Left lobe of liver (tissue), 2 donors: ENCODE data around the gene IL6. TPM values are rescaled to one million over a fixed set of nuclear protein-coding genes. Genes with fewer than 3 reads are reported as not detected.
A peak's percentile ranks its signal among the peaks of the same experiment; 100 is the strongest.
"Not testable (repeated sequence)": the region's sequence is repeated elsewhere in the genome, so short reads cannot be mapped to it uniquely, and the experiment has no call there.

Experiments used
- ATAC-seq: fragments of 200-7000 bp; cut with Tn5 transposase; one replicate; pipeline ENCODE4 v1.9.1; 2020; ENCODE audit warnings: mild to moderate bottlenecking, moderate library complexity
- DNase-seq: peaks from one replicate; pipeline ENCODE4 v3.0.0-alpha.2; 2020; ENCODE audit warnings: low spot score
- total RNA-seq: library from RNA; stranded (reverse); gene quantifications from one replicate; pipeline ENCODE4 v1.2.1, GENCODE V29; 2021
- donor health status: DM: no; HTN: no; CAD: no; lungs with moderate emphysema.
- donor health status: DM: no; HTN: yes; CAD: no.

IL6 gene
- not detected for total RNA-seq

DNA sequence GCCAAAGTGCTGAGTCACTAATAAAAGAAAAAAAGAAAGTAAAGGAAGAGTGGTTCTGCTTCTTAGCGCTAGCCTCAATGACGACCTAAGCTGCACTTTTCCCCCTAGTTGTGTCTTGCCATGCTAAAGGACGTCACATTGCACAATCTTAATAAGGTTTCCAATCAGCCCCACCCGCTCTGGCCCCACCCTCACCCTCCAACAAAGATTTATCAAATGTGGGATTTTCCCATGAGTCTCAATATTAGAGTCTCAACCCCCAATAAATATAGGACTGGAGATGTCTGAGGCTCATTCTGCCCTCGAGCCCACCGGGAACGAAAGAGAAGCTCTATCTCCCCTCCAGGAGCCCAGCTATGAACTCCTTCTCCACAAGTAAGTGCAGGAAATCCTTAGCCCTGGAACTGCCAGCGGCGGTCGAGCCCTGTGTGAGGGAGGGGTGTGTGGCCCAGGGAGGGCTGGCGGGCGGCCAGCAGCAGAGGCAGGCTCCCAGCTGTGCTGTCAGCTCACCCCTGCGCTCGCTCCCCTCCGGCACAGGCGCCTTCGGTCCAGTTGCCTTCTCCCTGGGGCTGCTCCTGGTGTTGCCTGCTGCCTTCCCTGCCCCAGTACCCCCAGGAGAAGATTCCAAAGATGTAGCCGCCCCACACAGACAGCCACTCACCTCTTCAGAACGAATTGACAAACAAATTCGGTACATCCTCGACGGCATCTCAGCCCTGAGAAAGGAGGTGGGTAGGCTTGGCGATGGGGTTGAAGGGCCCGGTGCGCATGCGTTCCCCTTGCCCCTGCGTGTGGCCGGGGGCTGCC lies at the start of gene IL6:
TSS of gene IL6 (plus strand) at position 294 of the 807 bp plus-strand sequence. CDS start at position 357, 63 bp downstream.
- ATAC-seq (peak; percentile 41), DNase-seq (peak; percentile 57)

- ATAC-seq, DNase-seq: not testable (repeated sequence)
Observed at GRCh38 chr7:22677263-22677662, 49.7 kb upstream of the IL6 start.

- DNase-seq (no peak), ATAC-seq (no peak)
Observed at GRCh38 chr7:22677680-22678079, 49.3 kb upstream of the IL6 start.

- ATAC-seq, result no peak
- no peak for DNase-seq
Observed at GRCh38 chr7:22680482-22680911, 46.5 kb upstream of the IL6 start.

DNA sequence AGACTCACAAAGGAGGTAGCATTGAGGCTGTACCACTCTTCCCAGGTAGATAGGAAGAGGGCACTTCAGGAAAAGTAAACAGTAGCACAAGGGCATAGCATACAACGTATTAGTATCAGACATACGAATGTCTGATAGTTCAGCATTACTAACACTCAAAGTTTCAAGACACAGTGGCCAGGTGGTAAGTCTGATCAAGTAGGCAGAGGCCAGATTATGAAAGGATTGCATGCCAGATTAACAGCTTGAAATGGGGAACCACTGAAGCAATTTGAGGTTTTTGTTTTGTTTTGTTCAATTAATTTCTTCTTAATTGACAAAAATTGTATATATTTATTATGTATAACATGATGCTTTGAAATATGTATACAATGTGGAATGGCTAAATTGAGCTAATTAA lies 45.7 kb upstream of the IL6 start:
- no peak for ATAC-seq
- no peak for DNase-seq

DNA sequence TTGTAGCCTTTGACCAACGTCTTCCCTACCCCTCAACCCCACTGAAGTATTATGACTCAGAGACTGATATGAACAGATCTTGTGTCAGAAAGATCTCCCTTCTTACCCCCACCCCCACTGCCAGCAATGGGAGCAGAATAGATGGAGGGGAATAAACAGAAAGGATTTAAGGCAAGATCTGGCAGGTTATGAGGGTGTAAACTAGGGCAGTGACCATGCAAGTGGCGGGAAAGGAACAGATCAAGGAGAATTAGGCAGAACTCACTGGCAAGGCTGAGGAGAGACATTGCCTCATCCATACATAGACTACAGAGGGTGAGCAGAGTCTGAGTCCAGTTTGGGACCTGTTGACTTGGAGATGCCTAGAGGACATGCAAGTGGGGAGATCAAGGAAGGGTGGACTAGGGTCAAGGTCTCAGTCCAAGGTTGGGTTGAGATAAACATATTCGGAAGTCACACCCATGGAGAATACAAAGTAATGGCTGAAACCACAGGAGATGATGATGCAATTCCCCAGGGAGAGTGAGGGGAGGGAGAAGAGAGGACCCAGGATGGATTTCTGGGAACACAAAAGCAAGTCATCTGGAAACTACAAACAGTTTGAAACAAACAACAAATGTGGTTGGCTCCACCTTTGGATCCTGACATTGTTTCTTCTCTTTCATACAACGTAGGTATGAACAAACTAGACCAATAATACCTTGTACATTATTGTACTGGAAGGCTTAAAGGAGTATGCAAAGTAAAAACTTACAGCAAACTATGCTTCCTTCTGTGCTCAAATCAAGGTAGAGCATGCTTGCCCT lies 44.9 kb upstream of the IL6 start:
- DNase-seq, result no peak
- ATAC-seq, result no peak

GRCh38 chr7:22683379-22683778 lies 43.6 kb upstream of the IL6 start:
- no peak for DNase-seq
- ATAC-seq, result no peak

- no peak for ATAC-seq
- DNase-seq, result no peak
Observed at GRCh38 chr7:22686620-22687019, 40.4 kb upstream of the IL6 start.

DNA sequence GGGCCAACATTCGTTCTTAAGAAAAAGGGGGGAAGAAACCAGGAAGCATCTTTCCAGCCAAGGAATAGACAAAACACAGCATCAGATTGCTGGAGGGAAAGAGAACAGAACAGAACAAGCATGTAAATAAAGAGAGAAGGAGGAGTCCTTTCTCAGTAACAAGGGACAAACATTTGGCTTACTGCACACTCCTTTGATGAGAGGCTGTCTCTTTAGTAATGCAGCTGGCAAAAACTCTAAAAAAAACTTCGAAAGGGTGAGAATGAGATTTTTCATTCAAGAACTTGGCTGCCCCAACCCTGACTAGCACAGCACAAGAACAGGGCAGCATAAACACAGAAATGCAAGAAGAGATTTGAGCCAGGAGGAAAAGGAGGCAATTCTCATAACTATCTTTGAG lies 38.9 kb upstream of the IL6 start:
- ATAC-seq, result no peak

GRCh38 chr7:22688934-22689333 lies 38.1 kb upstream of the IL6 start:
- not testable (repeated sequence) for ATAC-seq, DNase-seq

More for the DNA sequence above, 38.9 kb upstream of the IL6 start:
- DNase-seq, result no peak

DNA sequence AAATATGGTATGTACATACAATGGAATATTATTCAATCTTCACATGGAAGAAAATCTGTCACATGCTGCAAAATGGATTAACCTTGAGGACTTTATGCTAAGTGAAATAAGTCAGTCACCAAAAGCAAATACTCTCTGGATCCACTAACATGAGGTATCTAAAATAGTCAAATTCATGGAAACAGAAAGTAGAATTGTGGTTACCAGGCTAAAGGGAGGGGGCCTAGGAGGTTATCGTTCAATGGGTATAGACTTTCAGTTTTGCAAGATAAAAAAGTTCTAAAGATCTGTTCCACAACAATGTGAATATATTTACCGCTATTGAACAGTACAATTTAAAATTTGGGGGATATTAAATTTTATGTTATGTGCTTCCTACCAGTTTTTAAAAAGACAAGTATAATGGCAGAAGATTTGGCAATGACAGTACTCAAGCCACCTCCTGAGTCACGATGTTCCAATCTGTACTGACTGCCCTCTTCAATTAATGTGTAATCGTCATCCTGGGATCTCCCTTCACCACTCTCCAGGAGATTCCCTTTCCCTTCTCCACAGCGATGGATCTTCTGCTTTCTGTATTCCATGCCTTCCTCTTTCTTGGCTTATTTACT lies 32.3 kb upstream of the IL6 start:
- ATAC-seq (no peak), DNase-seq (no peak)

DNA sequence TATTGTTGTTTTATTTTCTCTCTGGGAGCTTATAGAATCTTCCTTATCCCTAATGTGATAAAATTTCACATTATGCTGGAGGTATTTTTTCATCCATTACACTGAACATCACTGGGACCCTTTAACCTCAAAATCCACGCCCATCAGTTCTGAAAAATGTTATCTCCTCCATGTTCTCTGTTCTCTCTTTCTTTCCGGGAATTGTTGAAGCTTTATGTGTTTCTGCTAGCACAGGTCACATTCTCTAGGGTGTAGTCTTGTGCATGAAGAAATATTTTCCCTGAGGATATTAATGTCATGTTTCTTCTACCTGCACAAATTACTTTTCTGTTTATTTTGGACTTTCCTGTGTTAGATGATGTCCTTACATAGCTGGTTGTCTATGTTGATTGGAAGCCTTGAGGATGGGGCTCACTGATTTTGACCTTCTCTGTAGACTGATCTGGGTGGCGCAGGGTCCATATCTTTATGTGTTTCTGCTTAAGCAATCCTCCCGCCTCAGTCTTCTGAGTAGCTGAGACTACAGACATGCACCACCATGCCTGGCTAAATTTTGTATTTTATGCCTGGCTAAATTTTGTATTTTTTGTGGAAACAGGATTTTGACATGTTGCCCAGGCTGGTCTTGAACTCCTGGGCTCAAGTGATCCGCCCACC lies 31.4 kb upstream of the IL6 start:
- no peak for DNase-seq
- ATAC-seq, result no peak

DNA sequence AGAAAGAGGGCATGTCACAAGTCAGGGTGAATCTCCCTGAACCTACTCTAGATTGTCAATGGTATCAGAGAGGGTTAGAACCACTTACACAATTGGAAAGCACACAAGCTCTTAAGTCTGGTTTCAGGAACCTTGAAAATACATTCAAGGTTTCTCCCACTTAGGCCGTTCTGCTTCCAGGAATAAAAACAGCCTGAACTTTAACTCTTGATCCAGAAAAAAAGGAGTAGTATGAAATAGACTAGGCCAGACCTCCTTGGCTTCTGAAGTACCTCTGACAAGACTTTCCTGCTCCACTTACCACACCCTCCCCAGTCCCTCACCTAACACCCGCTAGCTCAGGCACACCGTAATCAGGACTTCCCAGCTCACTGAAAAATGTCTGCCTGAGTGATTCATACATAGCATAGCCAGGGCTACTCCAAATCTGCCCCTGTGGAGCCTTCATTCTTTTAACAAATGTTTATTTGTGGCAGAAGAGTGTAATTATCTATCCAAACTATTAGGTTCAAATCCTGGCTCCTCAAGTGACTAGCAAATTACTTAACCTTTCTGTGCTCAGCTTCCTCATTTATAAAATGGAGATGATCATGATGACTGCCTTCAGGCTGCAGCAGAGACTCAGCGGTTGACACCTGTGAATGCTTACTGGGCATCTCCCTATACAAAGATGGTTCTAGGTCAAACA lies 30.3 kb upstream of the IL6 start:
- ATAC-seq (no peak), DNase-seq (no peak)

- no peak for DNase-seq
- peak; percentile 62 for ATAC-seq
Observed at GRCh38 chr7:22697322-22697859, 29.6 kb upstream of the IL6 start.

DNA sequence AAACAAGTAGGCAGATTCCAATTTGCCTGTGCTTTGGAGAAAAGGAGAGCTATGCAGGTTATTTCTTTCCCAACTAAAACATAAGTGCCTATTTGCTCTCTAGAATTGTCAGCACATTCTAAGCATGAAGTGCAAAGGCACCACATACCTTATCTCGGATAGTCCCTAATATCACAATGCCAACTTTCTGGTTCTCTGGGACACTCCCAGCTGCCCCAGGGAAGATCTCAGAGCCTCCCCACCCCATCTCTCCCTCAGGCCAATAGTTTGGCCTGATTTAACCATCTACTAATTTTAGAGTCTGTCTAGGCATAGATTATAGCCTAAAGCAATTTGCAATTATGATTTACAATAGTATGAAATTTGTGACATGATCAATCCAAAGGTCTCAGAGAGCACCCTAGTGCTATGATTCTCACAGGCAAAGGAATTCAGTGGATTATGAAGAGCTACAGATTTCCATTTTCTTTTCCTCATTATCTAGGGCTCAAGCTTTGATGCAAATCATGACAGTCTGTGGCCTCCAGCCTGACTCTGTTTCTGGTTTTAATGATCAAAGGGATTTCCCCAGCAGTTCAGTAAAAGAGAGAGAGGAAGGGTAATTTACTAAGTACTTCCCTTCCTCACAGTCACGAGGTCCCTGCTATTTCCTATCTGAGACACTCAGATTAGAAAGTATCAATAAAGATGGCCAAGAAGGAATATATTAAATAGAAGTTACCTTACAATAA lies 29.0 kb upstream of the IL6 start:
- ATAC-seq (no peak), DNase-seq (no peak)

- no peak for ATAC-seq
- DNase-seq, result no peak
Observed at GRCh38 chr7:22698767-22699166, 28.2 kb upstream of the IL6 start.

DNA sequence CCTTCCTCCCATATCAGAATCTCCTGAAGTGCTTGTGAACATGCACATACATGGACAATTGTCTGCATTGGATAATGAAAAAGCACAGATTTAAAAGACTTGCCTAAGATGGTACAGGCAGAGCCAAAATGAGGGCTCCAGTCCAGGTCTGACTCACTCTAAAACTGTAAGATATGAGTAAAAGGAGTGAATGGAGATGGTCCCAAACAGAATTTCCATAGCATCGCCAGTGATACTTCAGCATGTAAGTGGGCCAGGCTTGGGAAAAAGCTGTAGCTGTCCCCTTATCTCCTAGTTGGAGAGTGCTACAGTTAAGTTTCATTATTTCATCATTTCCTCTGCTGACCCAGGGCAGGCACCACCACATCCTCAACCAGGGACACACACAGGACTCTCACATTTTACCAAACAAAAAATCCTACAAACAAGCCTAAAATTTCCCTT lies 26.4 kb upstream of the IL6 start:
- ATAC-seq (peak; percentile 39), DNase-seq (no peak)

DNA sequence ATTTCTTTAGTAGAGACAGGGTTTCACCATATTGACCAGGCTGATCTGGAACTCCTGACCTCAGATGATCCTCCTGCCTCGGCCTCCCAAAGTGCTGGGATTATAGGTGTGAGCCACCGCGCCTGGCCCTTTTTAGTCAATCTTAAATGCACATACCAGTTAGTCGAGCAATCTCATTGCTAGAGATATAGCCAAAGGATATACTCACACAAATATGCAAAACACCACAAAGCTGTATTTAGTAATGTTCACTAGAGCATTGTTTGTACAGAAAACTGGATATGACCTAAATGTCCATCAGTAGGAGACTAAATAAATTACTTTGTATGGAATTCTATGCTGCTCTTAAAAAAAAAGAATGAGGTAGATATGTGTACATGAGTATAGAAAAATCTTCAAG lies 24.5 kb upstream of the IL6 start:
- ATAC-seq (no peak), DNase-seq (no peak)

DNA sequence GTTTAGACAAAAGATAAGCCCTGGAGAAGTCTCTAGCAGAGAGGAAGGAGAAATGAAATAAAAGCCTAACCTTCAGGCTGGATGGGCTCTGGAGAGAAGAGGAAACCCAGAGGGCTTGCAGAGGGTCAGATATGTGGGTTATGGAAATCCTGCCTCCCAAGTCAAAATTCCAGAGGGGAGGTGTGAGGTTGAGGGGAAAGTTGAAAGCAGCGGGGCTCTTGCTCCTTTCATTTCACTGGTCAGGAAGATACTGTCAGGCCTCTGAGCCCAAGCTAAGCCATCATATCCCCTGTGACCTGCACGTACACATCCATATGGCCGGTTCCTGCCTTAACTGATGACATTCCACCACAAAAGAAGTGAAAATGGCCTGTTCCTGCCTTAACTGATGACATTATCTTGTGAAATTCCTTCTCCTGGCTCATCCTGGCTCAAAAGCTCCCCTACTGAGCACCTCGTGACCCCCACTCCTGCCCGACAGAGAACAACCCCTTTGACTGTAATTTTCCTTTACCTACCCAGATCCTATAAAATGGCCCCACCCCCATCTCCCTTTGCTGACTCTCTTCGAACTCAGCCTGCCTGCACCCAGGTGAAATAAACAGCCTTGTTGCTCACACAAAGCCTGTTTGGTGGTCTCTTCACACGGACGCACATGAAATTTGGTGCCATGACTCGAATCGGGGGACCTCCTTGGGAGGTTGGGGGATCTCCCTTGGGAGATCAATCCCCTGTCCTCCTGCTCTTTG lies 23.7 kb upstream of the IL6 start:
- ATAC-seq, DNase-seq: not testable (repeated sequence)
